TTC549 (cell line): Measurements from ENCODE around the gene ANP32E.

Experiments
- FAIRE-seq: peaks from 2 replicates; lab custom pipeline; 2012; peaks lifted over from hg19 to GRCh38; lab: Jason Lieb, UNC

The ANP32E gene

DNA sequence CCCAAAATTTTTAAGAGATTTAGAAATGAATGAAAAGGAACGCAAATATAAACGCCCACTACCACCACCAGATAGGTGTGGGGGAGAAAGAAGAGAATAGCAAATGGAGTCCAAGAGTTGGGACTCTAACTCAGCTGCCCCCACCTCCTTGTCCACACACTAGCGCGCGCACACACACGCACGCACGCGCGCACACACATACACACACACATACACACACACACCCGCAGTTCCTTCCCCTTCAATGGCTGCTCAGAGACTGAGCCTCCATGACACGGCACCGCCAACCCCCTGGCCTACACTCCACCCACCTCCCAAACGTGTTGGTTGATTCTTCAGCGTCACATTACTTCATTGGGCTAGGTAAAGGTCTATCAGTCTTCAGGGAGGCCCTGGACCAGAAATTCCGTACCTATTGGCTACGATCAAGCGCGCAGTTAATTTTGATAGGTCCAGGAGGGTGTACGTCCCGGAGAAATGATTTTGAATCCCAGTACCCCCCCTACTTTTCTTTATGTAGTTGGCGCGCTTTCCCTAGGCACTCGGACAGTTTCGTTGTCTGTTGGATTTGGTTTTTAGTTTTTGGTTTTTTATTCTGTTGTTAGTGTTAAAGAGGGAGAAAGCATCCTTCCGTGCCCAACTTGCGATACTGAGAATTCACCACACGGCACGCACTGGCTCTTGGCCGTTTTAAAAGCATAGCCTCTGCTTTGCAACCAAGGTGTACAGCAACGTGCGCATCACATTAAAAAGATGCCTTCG, at the start of gene ANP32E:
Gene ANP32E, minus strand, starts transcription at position 261 of the 762 bp plus-strand sequence. CDS start 326 bp downstream, outside the sequence.
- FAIRE-seq: peak; percentile 99

DNA sequence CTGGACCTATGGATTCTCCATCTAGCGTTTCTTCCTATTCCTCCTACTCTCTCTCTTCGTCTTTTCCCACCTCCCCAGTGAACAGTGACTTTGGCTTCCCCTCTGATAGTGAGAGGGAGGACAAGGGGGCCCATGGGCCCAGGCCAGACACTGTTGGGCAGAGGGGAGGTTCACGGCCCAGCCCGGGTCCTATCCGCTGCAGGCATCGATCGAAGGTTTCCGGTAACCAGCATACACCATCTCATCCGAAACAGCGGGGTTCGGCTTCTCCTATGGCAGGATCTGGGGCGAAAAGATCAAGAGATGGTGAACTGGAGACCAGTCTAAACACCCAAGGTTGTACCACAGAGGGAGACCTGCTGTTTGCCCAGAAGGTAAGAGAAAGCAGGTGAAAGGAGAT, 47.3 kb upstream of the ANP32E start:
- no peak for FAIRE-seq

DNA sequence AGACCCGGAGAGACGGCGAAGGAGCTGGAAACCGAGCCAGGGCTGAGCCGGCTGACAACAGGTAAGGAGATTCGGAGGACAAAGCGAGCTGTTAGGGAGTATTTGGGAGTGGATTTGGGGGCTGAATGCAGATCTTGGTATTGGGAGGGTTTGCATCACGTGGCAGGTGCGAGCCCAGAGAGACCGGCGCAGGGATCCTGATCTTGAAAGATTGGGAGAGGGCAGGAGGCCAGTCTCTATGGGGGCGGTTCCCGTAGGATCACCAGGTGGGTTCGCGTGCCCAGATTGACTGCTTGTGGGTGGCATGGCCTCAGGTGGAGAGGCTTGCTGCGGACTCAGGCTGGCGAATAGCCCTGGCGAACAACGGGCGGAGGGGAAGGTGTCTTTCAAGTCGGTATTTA, 46.6 kb upstream of the ANP32E start:
- no peak for FAIRE-seq

DNA sequence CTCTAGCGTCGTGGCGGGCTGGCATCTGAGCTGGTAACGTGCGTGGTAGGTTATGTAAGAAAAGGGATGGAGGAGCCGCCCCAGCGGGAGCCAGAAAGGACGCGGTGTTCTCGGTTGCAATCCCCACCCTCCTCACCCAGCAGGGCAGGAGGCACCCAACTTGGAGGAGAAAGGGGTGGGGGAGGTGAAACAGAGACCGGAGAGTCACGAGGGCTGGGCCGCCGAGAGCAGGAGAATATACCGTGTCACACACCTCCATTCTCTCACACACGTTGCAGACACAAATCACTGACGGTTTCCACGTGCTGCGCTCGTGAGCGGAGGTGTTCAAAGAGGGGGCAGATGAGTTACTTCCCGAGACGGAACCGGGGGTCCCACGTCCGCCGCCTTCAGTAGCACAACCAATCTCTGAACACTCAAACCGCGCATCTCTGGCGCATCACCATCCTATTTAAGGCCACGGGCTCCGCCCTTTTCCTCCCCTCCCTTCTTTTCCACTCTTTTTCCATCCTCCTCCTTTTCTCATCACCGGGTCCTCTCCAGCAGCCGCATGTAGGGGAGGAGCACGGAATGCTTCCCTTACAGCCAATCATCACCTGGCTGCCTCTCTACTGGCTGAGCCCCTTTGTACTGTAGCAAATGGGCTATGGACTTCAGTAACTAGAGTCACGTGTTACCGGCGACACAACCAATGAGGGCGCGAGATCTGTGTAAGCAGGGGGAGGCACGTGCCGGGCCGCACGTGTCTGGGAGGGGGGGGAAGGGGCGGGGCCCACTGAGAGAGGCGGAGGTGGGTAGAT, 46.0 kb upstream of the ANP32E start, which contains the start of gene CIART:
Gene CIART, plus strand, starts transcription at position 797 of the 800 bp plus-strand sequence. CDS start 714 bp downstream, outside the sequence.
- peak; percentile 99 for FAIRE-seq

DNA sequence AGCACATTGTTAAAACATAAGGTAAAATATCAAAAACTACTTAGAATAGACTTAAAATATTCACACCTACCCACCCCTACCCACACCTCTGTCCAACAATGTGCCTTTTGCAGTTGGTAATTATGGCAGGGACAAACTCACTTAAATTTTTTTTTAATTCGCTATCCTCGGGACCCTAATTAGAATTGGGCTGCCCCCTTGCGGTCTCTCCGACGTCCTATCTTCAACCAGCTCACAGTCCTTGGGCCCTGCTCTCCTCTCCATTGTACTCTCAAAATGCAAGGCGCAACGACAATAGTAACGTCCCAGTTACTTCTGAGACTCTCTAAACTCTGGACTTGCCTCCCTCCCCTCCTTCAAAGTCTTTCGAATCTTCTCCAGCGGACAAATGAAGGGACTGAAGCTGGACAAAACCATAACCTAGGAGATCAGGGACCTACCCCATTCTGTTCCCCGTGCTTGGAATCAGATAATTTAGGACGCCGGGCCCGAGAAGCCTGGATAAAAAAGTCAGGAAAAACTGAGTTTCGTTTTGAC, 45.4 kb upstream of the ANP32E start:
- FAIRE-seq: peak; percentile 95

DNA sequence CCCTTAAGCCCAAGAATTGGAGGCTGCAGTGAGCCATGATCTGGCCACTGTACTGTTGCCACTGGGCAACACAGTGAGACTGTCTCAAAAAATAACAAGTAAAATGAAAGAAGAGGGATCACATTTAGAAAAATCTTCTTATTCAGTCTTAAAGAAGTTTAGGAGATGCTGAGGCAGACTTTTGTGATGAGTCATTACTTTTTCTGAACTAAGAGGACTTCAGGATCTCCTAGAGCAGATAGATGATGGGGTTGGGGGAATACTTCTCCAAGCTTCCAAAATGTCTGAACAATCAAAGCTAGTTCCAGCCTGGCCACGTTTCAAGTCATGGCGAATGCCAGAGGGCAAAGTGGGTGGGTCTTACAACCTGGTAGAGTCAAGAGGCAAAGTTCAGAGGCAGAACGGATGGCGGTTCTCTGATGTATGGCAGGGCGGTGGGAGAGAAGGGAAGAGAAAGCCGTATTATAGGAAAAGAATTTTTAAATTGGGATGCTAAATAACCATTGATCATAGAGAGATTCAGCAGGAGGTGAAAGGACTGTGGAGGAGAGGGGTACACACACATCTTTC, 44.3 kb upstream of the ANP32E start:
- FAIRE-seq: no peak

DNA sequence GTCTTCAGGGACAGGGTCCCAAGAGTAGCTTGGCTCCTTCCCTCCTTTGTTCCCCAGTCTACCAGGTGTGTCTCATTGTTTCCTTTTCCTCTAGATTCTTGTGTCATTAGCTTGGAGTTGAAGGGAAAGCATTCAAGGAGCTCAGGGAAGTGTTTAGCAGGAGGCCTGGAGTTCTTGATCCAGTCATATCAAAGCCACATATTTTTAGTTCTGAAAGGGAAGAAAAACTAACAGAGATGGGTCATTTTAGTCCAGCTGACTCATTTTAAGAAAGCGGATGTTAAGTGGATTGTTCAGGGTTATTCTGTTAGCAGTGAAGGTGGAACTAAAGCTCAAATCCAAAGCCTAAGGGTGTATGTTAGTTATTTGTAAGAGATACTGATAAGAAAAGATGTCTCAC, 37.4 kb upstream of the ANP32E start:
- no peak for FAIRE-seq

DNA sequence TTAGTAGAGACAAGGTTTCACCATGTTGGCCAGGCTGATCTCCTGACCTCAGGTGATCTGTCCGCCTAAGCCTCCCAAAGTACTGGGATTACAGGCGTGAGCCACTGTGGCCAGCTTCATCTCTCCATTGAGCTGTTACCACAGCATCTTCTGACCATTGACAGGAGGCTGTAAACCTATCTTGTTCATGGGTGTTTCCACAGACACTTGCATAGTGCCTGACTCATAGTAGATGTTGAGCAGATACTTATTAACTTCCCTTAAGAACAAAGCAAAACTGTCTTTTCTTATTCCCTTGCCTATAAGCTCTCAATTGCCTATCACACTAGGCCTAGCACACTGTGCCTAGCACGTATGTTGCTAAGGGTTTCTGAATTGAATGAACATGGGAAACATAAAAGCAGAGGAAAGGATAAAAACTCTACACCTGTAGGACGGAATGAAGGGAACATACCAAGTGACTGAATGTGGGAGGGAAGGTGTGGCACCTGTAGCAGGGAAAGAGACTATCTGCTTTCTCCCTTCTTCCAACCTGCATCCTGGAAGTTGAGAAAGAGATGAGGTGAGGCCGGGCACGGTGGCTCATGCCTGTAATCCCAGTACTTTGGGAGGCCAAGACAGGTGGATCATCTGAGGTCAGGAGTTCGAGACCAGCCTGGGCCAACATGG, 35.5 kb upstream of the ANP32E start:
- FAIRE-seq: no peak

DNA sequence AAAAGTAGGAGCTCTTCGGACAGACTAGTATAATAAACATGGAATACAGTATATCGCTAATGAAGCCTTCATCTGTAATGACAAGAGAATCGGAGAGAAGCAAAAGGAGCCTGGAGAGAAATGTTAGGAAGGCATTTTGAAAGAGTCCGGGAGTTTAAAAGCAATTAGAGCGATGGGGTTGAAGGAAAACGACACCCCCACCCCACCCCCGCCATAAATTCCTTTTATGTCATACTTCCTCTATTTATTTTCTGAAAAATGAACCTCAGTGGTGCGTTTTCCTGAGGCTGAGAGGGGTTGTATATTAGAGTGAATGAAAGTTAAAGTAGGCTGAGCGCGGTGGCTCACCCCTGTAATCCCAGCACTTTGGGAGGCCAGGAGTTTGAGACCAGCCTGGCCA, 33.5 kb upstream of the ANP32E start:
- FAIRE-seq: no peak

DNA sequence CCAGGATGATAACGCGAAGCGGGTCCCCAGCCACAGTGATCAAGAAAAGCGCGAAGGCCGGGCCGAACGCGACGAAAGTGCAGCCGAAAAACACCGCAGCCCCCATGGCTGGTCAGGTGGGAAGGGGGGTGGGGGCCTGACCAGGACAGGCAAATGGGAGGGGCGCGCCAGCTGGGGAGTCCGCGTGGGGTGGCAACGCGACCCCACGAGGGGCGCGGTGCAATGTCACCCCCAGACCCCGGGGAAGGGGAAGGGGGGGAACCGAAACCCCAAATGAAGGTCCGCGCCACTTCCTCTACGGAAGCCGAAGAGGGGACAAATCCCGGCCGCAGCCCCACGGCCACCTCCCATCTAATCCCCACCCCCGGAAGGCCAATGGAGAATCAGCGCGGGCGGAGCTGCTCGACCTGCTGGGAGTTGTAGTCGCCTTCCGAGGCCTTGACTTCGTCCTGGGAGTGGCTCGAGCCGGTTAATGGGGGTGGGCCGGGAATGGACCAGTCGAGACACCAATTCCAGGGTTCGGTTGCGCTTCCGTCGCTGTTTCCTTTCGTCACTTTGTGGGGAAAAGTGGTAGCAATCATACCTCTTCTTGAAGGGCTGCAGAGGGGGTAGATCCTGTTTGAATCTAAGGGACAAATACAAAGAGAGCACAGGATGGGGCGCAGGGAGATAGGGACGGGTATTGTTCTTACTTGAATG, 32.9 kb upstream of the ANP32E start, which contains the start of gene APH1A:
Gene APH1A, minus strand, starts transcription at position 312 of the 699 bp plus-strand sequence. Its CDS starts 206 bp downstream, at position 106.
- FAIRE-seq: peak; percentile 98

DNA sequence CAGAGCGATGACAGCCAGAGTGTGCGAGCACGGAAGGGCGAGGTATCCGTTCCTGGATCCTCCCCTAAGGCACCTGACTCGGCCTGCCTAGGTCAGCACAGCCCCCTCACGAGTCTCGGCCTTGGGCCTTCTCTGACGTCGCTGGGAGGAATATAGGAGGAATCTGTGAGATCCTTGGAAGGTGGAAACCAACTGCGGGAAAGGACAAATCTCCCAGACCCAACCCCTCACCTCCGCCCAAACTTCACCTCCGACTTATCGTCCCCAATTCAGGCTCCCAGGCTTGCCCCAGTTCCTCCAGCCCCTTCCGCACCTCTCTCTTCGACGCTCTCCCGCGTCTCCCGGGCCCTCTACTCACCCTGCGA, 32.4 kb upstream of the ANP32E start:
- no peak for FAIRE-seq

DNA sequence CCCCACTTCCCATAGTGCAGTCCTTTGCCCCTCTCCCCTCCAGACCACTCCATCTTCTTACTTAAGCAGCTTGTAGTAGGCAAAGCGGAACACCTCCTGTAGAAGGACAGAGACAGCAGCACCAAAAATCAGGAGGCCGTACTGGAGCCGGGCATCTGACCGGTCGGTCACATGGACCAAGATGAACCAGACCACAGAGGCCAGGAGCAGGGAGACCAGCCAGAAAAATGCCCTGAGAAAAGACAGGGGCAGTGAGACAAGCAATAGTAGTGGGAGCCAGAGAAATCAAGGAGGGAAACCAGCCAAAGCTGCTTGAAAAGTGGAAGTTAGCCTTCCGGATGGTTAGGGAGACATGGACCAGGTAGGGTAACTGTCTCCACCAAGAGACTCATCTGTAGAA, 32.0 kb upstream of the ANP32E start:
- FAIRE-seq: no peak

DNA sequence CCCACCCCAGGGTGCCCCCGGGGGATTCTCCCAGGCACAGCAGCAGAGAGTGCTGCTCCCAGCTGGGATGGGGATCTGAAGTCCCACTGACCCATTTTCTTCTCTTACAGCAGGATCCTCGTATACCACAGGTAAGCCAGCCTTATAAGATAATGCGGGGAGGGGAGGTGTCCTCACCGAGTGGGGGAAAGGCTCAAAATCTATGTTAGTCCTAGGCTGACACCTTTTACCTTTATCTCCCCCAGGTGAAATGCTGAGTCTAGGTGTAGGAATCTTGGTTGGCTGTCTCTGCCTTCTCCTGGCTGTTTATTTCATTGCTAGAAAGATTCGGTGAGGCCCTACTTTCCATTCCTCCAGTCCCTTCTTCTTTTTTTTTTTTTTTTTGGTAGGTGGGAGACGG, 27.6 kb upstream of the ANP32E start:
- no peak for FAIRE-seq

DNA sequence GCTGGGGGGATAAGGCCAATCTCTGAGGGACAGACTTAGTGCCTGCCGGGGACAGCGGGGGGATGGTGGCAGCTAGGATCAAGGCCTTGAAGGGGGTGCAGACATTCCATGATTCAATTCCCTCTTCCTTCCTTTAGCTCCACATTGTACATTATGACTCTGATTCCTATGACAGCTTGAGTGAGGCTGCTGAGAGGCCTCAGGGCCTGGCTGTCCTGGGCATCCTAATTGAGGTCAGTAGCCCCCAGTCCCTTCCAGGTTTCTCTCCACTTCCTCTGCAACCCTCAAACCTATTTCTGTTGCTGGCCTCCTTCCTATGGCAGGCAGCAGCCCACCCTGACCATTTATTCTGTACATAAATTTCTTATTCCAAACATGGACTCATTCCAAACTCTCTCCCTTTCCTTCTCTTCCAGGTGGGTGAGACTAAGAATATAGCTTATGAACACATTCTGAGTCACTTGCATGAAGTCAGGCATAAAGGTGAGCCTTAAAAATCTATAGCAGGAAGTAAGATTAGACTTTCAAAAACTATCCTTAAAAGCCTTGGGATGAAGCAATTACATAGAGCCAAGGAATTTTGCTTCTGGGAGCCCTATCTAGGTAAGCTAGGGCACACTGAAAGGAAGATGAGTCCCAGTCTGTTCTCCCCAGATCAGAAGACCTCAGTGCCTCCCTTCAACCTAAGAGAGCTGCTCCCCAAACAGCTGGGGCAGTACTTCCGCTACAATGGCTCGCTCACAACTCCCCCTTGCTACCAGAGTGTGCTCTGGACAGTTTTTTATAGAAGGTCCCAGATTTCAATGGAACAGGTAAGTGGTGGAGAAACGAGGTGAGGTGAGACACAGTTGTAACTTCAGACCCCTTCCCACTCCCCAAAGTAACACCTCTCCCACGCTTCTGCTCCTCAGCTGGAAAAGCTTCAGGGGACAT, 26.7 kb upstream of the ANP32E start:
- FAIRE-seq: no peak

DNA sequence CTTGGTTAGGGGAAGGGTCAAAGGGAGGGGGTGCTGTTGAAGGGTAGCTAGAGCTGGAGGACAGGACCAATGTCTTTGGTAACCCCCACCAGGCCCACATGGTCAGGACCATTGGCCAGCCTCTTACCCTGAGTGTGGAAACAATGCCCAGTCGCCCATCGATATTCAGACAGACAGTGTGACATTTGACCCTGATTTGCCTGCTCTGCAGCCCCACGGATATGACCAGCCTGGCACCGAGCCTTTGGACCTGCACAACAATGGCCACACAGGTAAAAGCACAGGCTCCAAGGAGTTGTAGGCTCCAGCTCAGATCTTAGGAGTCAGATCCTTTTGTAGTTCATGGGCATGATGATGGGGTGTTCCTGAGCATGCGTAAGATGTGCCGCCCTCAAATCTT, 25.5 kb upstream of the ANP32E start:
- FAIRE-seq: no peak

DNA sequence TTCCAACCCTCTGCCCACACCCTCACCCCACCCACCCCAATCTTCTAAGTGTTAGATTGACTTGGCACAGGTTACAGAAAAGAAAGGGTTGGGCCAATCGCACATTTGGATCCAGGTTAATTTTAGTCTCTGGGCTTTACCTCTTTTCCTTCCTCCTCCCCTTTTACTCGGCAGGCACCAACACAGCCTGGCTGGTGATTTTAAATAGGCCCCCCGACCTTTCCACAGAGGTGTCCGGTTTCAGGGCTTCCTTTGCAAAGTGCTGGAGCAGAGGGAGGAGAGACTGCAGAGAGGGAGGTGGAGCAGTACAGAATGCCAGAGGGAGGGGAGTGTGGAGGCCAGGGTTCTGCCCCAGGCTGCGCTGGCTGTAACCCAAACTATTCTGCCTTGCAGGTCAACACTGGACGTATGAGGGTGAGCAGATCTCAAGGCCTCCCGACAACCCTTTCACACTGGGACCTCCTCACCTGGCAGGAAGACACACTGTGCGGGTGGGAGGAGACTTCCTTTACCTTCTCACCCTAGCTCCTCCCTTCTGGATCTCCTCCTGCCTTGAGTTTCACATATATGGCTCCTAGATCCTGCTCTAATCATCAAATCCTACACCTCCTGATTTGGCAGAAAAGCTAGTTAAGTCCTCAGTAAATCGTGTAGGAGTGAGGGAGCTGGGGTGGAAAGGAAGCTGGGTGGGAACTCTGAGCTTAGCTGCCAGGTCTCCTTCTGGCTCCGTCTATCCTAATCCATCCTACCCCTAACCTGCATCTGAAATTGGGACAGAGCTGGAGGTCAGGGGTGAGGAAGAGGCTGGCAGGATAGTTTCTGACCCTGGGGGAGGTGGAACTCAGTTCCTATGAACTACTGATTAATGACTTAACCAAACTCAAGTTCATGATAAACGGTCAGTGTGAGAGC, 24.1 kb upstream of the ANP32E start:
- no peak for FAIRE-seq

DNA sequence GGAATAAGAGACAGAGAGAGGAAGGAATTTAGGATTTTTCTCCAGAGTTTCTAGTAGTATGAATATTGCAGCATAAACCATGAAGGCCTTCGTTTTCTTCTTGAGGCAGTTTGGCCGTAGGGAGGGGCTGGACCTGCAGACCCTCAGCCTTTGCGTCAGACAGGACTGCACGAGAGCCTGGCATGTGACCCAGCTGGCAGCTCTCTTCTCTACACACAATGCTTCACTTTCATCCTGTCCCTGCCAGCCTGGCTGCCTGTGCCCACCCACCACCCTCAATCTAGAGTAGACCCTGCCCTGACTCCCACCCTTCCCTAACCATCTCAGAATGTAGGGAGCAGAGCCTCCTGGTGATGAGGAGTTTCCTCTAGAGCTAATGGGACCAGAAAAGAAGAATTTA, 23.3 kb upstream of the ANP32E start:
- no peak for FAIRE-seq

DNA sequence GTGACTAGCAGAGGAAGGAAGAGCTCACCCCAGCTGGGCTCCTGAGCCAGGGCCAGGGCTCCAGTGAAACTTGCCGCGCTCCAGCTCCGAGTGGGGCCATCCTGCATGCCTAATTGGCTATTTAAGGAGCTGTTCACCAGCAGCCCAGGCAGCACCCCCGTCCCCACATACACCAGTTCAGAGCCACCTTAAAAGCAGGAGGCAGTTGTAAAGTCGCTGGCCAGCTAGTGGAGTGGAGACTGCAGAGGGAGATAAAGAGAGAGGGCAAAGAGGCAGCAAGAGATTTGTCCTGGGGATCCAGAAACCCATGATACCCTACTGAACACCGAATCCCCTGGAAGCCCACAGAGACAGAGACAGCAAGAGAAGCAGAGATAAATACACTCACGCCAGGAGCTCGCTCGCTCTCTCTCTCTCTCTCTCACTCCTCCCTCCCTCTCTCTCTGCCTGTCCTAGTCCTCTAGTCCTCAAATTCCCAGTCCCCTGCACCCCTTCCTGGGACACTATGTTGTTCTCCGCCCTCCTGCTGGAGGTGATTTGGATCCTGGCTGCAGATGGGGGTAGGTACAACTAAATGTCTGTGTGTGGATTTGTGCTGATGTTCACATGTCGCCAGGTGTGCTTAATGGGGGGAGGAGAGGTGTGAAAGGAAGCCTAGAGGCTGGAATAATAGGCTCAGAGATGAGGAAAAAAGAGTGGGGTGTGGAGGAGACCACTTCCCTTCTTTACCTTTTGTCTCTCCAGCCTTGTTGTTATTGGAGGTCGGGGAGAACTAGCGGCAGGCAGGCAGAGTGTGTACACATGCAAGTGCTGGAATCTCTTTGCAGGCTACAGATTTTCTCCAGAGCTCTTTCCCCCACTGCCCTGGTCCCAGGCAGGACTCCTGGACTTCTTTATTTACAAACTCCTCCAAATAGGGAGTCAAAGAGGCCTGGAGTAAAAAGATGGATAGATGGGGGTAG, 22.0 kb upstream of the ANP32E start, which contains the start of gene CA14:
Gene CA14, plus strand, starts transcription at position 151 of the 962 bp plus-strand sequence. Its CDS starts 355 bp downstream, at position 506.
- FAIRE-seq: no peak
